HuH-7.5 (cell line): Measurements from ENCODE around the gene DNAJC16.
"Not testable (repeated sequence)": the region's sequence is repeated elsewhere in the genome, so short reads cannot be mapped to it uniquely, and the experiment has no call there.

Experiments used
- DNase-seq: peaks from one replicate; pipeline ENCODE4 v3.0.0; 2011; ENCODE audit warnings: low spot score

Gene DNAJC16

DNA sequence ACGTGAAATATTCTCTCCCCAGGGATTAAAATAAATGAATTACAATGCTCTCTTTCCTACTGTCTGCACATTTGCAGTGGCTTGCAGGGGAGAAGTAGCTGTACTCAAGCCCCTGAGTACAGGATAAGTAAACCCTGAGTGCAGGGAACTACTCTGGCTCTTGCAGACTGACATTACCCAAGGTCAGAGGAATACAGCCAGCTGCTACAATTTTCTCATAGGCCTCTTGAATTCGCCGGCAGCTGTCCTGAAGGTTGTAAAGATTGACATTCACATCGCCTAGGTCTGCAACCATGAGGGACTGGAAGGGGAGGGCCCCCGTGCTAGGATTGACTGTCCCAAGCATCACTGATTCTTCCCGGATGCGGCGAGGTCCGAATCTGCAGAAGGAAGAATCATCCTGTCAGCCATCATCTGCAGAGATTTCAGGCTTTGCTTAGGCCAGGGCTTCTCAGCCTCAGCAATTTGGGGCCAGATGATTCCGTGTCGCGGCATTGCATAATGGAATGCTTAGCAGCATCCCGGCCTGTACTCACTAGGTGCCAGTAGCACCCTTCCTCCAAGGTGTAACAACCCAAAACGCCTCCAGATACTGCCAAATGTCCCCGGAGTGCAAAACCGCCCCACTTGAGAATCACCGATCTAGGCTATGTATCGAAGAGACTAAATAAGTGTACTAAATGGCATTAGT is 56.5 kb downstream of the DNAJC16 start:
- DNase-seq: no peak

GRCh38 chr1:15584489-15585363 is 58.1 kb downstream of the DNAJC16 start, which contains the start of gene AGMAT:
TSS of gene AGMAT (minus strand) at chr1:15585051. CDS start at chr1:15584967, 84 bp downstream.
- peak; percentile 71 for DNase-seq

- no peak for DNase-seq
These were observed 65.6 kb downstream of the DNAJC16 start for GRCh38 chr1:15592285-15592684.

DNA sequence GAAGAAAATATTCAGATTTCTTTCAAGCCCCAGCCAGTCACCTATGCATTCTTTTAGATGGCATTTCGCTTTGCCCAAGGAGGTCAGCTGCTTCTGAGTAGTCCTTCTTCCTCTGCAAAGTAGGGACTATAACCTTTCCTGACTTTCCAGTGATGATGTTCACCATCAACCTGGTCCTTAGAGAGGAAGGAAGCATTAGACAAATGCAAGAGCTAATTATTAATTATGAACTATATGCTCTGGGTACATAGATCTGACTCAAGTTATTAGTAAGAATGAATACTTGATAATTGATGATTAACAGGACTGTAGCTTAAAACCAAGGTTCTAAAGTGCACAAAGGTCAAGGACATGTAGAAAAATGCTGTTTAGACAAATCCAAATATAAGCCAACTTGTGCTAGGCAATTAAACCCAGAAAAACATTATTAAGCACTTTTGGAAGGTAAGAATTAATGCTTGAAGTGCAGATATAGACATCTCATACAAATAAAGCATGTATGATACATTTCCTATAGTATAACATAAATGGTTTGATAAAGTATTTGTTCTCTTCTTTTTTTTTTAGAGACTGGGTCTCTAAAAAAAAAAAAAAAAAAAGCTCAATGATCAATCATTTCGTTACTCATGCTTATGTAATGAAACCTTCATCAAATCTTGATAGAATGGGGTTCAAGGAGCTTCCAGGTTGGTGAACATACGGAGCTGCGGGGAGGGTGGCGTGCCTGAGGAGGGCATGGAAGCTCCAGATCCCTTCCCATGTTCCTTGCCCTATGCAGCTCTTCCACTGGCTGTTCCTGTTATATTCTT is 69.4 kb downstream of the DNAJC16 start:
- DNase-seq: no peak

DNA sequence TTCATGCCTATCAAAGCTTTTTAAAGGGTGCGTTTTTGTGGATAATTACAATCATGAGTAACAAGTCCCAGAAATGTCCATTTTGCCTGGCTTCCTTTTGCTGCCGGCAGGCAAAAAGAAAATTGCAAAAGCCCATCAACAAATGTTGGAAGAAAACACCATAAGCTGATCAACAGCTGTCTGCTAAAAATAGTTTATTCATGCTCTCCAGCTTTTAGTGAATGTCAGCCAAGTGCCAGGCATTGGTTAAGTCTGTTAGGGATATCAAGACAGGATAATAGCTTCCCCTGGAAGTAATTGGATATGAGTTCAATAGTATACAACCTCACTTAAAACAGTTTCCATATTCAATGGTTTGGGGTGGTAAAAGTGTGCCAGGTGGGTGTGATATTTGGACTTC is 71.8 kb downstream of the DNAJC16 start:
- no peak for DNase-seq

DNA sequence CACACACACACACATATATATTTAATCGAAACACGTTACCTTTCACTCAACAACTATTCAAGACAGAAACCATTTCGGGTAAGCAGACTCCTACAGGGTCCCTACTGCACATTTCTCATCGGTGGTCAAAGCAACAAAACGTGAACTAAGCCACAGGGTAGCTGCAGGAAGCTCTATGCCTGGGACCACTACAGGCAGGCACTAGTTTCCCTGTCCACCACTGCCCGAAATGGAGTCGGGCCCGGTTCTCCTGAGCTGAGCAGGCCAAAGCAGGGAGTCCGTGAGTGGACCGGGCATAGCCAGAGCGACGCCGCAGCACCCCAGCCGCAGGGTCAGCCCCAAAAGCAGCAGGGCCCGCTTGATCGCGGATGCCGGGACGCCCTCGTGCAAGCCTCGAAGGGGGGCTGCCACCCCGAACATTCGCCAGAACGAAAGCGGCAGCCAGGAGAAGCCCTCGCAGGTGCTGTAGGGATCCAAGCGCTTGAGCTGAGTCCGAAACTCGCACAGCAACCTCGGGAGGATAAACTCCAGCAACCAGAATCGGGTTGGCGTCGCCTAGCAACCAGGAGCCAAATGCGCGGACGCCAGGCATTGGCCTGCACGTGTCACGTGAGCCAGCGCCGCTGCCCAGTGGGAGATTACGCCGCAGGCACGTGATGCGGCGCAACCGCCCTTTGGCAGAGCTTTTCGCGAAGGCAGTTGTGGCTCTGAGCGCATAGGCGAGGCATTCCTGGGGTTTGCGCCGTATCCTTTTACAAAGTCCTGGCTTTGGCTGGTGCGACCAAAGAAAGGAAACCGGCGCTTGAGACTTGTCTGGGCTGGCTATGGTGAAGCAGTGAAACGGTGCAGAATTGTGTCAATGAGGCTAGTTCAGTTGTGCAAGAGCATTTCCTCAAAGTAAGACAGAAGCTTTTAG is 76.7 kb downstream of the DNAJC16 start:
- DNase-seq: peak; percentile 95

DNA sequence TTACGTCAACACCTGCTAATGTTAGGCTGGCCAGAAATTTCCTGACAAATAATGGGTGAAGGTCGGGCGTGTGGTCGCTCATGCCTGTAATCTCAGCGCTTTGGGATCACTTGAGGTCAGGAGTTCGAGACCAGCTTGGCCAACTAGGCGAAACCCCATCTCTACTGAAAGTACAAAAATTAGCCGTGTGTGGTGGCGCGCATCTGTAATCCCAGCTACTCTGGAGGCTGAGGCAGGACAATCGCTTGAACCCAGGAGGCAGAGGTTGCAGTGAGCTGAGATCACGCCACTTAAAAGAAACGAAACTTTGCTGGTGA is 77.3 kb downstream of the DNAJC16 start:
- DNase-seq: not testable (repeated sequence)

GRCh38 chr1:15604400-15604799 is 77.8 kb downstream of the DNAJC16 start:
- not testable (repeated sequence) for DNase-seq

DNA sequence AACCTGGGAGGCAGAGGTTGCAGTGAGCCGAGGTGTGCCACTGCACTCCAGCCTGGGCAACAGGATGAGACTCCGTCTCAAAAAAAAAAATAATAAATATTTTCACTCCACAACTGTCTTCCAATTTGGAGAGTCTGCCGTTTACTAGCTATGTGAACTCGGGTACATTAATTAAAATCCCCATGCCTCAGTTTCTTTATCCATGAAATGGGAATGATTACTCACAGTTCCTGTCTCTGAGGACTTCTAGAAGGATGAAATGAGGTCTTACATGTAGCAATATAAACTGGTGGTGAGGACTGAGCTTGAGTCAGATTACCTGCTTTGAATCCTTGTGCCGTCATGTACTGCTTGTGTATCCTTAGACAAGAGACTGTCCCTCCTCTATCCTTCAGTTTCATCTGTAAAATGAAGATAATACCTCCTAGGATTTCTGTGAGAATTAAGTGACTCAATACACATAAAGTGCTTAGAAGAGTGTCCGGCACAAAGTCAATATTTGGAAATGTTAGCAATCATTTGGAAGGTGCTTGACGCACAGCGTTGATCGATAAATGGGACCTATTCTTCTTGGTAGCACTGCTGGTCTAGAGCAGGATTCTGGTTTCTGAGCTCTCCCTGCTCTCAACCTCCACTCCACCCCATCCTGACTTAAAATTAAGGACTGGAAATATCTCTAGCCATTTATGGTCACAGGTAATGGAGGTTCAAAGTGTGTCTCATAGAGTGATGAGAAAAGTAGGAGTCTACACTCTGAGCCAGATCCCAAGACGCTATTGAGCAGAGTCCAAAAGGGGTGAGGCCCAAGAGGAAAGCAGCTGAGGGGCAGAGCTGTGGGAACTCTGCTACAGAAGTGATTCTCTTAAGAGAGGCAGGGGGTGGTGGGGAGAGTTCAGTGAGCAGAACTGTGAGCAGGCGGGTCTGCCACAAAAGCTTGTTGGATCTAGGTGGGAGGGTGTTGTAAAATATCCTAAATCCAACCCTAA is 79.0 kb downstream of the DNAJC16 start:
- DNase-seq: no peak

DNA sequence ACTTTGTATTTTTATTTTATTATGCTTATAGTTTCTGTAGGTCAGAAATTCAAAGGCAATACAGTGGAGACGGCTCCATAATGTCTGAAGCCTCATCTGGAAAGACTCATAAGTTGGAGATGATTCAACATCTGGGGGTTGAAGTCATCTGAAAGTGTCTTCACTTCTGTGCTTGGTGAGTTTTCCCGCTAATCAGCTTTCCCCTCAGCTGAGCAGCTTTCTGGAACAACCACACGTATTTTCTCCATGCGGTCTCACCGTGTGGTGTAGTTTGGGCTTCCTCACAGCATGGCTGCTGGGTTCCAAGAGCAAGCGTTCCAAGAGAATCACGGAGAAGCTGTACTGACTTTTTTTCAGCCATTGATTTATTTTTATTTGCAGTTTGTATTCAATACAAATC is 83.0 kb downstream of the DNAJC16 start:
- no peak for DNase-seq

- no peak for DNase-seq
These were observed 83.5 kb downstream of the DNAJC16 start for GRCh38 chr1:15610167-15610566.

DNA sequence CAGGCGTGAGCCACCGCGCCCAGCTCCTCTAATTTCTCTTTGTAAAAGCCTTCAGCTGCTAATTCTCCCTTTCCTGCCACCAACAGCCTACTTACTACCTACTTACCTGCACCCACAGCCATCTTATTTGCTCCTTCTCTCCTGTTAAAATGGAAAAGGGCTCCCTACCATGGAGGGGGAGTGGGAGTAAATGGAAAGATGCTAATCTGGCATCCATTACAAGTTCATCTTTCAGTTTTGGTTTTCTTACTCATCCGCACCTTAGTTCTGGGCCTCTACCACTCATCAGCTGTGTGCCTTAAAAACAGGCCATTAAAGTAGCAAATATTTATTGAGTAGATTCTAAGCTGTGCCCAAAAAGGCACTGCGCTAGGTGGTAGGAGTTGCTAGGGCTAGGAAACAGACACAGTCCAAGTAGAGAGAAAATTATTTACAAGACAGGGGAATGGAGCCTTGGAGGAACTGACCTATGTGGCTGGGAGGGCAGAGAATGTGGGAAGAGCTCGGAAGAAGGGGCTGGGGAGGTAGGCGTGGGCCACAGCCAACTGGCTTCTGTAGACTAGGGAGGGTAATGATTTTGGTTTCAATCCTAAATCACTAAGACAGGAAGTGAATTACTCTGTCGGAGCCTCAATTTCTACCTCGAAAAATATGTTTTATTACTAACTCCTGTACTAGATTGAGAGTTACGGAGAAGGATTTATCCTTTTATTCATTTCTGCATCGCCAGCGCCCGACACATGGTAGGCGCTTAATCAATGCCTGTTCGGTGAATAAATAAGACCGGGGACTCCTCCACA is 89.9 kb downstream of the DNAJC16 start:
- DNase-seq: no peak

DNA sequence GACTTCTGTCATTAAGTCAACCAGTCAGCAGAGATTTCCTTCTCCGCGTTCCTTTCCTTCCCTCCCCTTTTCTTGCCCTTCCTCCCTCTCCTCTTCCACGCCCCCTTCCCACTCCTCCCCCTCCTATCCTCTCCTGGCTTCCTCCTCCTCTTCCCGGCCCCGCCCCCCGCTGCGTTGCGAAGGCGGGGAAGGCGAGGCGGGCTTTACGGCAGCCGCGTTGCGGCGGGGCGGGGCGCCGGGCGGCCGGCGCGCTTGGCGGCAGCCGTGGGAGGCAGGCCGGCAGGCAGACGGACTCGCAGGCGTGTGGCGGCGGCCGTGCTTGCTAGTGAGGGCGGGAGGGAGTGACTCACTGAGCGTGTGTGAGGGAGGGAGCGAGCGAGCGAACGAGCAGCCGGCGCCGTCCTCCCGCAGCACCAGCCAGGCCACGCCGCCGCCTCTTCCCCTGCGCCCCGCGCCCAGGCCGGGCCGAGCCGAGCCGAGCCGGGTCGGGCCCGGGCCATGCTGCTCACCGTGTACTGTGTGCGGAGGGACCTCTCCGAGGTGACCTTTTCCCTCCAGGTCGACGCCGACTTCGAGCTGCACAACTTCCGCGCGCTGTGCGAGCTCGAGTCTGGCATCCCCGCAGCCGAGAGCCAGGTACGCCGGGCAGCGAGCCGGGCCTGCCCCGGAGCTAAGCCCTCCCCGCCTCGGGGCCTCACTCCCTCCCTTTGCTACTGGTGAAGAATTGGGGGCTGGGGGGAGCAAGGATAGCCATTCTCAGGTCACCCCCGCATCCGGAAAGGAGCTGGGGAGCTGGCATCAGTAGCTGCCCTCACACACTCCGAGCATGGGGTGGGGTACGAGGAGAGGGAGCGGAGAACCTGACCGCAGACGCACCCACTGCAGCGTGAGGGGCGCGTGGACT is 90.8 kb downstream of the DNAJC16 start, which contains the start of gene DDI2:
Gene DDI2, plus strand, starts transcription at position 286 of the 904 bp plus-strand sequence. Its CDS starts 213 bp downstream, at position 499.
- DNase-seq: peak; percentile 71

DNA sequence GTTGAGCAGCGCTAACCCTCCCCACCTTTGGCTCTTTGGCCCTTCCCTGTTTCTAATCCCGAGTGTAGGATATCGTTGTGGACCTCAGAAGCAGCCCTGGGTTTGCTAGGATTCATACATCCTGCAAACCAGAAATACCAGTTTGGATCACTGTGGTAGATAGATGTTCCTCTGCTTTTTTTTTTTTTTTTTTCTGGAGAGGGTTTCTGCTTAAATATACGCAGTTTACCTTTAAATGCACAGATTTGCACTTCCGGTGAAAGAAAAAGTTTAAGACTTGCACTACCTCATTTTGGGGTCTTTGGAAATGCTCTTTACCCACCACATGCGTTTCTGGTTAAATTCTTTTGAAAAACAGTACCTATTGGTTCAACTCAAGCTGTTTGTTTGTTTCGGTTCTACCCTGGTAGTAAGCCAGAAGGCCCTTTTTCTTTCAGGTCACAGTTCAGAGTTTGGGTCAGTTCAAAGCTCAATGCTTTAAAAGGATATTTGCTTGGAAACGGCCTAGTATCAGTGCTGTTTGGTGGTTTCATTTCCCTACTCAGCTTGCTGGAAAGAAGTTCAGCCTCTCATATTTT is 91.5 kb downstream of the DNAJC16 start:
- no peak for DNase-seq

DNA sequence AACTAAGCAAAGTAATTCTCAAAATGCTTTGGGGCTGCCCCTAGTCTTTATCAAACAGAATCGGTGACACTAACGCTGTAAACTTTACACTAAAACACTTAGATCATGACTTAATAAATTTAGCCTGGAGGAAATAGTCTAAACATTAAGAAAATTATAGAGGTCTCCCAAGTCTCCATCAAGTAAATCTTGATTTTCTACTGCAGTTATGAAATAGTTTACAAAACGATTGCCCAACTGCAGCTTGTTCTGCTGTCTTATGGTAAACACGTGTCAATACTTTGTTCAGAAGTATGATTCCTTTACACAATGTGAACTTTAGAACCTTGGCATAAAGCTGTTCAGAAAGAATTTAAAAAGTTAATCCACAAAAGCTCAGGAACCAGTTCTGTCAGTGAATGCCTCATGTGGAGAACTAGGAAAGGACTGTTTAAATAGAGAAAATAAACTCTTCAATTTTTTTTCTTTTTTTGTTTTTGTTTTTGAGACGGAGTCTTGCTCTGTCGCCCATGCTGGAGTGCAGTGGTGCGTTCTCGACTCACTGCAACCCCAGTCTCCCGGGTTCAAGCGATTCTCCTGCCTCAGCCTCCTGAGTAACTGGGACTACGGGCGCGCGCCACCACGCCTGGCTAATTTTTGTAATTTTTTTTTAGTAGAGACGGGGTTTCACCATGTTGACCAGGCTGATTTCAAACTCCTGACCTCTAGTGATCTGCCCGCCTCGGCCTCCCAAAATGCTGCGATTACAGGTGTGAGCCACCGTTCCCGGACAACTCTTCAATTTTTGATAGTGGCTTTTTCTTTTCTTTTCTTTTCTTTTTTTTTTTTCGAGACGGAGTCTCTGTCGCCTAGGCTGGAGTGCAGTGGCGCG is 92.2 kb downstream of the DNAJC16 start:
- DNase-seq: peak; percentile 49

DNA sequence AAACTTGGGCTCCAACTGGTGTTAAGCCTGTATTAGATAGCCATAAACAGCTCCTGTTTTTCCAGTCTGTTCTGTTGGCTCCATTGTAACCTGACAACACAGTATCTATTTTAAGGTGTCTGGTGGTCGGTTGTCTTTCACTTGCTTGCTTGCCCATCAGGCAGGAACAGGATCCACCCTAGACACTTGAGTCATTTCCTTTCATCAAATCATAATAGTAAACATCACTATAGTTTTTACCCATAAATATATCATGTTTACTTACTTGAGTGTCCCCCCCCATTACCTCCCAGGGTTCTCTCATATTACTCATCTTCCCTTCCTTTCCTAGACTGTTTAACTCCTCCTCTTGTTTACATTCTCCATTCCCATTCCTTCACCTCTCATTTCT is 93.5 kb downstream of the DNAJC16 start:
- DNase-seq: no peak
